G401.6 (cell line): Measurements from ENCODE around the gene NT5DC1.
"Not testable (repeated sequence)": the region's sequence is repeated elsewhere in the genome, so short reads cannot be mapped to it uniquely, and the experiment has no call there.

Experiments used
- FAIRE-seq: peaks from 2 replicates; lab custom pipeline; 2012; peaks lifted over from hg19 to GRCh38; lab: Jason Lieb, UNC

The NT5DC1 gene

DNA sequence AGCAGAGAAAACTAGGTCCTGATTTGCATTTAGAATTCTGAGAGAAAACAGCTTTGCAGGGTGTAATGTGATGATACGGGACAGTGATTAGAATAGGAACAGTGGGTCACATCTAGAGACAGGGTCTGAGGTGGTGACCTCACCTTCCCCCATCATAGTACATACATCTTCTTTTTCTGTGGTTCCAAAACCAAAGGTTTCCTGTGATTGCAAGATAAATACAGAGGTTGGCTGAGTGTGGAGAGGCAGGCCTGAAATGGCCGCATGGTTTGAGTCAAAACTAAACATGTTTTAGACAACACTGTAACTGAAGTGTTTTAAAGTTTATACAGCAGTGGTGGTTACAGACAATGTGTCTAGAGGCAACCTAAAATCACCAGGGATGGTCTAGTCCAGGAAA, 10.4 kb upstream of the NT5DC1 start:
- FAIRE-seq: no peak

DNA sequence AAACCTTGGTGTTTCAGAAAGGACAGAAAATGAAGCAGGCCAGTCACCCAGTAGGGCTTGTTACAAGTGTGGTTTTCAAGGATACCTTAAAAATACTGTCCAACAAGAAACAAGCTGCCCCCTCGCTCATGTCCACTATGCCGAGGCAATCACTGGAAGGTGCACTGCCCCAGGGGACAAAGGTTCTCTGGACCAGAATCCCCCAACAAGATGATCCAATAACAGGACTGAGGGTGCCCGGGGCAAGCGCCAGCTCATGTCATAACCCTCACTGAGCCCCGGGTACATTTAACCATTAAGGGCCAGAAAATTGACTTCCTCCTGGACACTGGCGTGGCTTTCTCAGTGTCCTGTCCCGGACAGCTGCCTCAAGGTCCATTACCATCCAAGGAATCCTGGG, 6.6 kb upstream of the NT5DC1 start:
- FAIRE-seq: no peak

DNA sequence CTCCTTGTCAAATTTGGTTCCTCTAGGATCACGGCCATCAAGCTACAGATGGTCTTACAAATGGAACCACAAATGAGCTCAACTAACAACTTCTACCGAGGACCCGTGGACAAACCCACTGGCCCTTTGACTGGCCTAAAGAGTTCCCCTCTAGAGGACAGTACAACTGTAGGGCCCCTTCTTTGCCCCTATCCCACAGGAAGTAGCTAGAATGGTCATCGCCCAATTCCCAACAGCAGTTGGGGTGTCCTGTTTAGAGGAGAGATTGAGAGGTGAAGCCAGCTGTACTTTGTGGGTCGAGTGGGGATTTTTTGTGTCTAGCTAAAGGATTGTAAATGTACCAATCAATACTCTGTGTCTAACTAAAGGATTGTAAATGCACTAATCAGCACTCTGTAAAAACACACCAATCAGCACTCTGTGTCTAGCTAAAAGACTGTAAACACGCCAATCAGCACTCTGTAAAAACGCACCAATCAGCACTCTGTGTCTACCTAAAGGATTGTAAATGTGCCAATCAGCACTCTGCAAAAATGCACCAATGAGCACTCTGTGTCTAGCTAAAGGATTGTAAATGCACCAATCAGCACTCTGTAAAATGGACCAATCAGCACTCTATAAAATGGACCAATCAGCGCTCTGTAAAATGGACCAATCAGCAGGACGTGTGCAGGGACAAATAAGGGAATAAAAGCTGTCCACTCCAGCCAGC, 4.4 kb upstream of the NT5DC1 start:
- FAIRE-seq: not testable (repeated sequence)

DNA sequence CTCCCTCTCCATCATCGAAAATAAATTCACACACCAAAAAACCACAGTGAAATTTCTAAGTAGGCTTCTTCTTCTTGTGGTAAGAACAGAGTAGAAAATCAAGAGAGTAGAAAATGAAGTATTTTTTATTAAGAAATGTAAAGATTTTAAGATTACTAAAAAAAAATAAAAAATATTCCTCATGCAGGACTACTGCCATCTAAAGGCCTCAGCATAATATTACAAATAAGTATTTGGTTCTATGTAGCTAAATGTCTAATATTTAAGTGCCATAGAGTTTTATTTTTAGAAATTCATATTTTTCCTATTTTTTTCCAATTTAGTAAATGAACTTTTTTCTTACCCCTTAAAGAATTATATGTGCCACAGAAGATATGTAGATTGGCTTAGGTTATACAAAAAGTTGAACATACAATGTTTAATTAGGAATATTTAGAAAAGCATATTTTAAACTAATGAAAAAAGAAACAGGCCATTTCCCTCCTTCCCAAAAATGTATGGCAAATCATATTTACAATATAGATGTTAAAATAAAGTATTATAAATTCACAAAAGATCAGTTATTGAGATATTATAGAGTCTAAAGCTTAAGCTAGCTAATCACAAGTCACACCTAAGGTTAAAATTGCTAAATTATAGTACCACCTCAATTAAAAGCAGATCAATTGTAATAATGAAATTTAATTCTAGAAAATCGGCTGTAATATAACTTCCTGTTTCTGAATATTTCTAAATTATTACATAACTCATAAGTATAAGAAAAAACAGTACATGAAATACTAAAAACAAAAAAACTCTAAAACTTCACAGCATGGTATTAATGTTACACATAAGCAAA, 3.5 kb upstream of the NT5DC1 start:
- peak; percentile 77 for FAIRE-seq

DNA sequence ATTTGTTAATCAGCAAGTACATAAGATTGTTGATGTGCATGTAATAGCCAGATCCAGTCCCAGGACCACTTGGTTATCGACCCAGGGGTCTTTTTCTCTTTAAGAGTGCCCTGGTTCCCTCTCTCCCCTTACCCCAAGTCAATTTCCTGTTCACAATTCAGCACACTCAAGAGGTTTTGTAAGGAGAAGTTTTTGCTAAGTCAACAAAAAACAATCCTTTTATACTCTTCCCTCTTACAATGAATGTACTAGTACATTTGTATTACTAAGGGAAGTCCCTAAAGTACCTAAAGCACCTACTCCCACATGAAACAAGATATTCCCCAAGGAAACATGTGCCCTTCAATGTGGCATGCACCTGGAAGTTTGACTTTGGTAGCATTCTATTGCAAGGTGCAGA, 1.6 kb upstream of the NT5DC1 start:
- no peak for FAIRE-seq

DNA sequence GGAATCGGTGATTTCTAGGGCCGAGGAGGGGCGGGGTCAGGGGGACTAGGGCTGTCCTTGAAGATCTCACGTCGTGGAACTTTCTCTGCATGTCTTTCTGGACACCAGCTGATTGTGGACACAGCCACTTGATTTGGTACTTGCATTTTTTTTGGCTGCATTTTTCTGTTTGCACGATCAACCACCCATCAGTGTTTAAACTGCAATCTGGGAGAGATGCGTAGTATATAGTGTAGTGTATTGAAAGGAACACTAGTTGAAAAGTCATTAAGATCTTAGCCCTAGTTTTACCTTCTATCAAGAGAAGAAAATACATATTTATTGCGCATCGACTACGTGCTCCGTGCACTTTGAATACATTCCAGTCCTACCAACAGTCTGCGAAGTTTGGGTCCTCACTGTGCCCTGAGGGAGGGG, 657 bp downstream of the NT5DC1 start:
- FAIRE-seq: peak; percentile 8

DNA sequence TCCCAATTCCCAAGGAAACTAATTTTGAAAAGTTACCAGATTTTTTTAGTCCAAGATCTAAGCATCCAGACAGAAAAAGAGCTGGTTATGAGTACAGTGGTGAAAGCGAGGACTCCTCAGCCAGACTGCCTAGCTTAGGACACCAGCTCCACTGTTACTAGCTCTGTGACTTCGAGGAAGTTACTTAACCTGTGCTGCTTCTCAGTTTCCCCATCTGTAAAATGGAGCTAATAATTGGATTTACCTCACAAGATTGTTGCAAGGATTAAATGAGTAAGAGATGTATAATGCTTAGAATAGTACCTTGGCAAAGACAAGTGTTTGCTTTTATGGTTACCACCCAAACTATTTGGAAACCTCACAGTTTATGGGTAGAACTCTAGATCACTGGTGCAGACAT, 1.1 kb downstream of the NT5DC1 start:
- no peak for FAIRE-seq

DNA sequence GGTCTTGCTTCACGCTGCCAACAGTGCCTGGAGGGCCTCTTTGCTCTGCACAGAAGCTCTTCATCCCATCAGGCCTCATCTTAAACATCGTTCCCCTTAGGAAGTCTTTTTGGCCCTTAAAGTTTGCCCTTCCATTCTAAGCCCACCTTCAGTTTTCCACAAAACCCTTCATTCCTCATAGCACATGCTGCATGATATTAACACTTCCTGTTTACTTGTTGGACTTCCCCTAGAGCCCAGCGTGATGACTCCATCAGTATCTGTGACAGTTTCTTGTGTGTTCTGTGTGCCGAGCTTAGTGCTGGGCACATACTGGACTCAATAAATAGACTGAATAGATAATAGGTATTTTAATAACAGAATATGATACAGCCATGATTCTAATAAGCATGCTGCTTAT, 2.2 kb downstream of the NT5DC1 start:
- no peak for FAIRE-seq

DNA sequence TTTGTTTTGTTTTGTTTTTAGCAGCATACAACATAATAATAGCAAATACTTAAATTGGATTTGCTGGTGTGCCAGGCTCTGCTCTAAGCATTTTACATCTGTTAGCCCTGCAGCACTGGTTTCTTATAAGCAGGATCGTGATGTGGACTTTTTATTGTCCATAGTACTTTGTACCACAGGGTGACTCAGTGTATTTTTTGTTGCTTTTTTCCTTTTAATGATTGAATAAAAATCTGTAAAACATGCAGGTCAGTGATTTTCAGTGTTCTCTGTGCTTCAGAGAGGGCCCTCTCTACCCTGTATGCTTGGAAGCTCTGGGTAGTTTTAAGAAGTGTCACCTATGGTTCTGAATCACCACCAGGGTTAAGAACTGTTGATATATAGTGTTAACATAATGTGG, 4.0 kb downstream of the NT5DC1 start:
- no peak for FAIRE-seq

DNA sequence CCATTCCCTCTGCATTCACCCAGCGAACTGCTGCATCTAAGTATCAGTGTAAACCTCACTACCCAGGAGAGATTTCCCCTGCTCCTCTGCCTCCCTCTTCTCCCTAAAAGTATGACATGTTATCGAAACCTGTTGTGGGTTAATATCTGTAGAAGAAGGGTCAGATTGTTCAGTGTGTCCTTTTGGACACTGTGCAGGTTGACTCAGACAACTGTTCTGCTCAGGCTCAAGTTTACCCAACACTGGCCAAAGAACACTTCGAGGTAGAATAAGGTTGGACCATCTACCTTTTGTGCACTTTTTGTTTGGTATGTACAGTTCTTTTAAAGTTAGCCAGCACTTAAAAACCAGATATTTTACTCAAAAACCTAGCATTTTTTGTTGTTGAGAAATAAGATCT, 4.6 kb downstream of the NT5DC1 start:
- no peak for FAIRE-seq

DNA sequence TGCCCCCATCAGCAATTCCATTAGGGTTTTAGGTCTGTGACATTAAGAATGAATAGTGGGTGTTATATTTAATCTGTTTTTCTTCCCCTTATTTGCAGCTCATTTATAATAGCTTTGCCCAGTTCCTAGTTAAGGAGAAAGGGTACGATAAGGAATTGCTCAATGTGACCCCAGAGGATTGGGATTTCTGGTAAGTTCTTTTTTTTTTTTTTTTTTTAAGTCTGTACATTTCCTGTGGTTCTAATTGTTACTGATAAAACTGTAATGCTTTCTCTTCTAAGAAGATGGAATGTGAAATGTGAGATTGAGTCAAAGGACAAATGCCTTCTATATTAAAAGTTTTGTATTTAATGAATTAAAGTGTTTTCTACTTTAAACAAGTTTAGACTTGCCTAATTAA, 5.5 kb downstream of the NT5DC1 start:
- FAIRE-seq: no peak

DNA sequence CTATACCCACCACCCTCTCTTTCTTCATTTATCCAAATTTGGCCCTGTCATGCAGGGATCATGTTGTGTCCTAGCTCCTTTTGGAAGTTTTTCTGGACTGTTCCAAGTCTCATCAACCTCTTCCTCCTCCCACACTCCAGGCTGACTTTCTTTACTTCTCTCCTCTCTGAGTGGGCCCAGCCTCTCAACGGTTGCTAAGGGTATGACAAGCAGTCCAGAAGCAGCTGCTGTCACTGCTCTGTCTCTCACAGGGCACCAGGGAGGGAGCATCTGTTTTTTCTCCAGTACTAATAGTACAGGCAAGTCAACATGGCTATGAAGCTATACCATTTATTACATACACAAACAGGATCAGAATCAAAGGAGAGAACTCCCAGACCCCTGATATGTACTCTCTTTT, 8.2 kb downstream of the NT5DC1 start:
- FAIRE-seq: no peak

DNA sequence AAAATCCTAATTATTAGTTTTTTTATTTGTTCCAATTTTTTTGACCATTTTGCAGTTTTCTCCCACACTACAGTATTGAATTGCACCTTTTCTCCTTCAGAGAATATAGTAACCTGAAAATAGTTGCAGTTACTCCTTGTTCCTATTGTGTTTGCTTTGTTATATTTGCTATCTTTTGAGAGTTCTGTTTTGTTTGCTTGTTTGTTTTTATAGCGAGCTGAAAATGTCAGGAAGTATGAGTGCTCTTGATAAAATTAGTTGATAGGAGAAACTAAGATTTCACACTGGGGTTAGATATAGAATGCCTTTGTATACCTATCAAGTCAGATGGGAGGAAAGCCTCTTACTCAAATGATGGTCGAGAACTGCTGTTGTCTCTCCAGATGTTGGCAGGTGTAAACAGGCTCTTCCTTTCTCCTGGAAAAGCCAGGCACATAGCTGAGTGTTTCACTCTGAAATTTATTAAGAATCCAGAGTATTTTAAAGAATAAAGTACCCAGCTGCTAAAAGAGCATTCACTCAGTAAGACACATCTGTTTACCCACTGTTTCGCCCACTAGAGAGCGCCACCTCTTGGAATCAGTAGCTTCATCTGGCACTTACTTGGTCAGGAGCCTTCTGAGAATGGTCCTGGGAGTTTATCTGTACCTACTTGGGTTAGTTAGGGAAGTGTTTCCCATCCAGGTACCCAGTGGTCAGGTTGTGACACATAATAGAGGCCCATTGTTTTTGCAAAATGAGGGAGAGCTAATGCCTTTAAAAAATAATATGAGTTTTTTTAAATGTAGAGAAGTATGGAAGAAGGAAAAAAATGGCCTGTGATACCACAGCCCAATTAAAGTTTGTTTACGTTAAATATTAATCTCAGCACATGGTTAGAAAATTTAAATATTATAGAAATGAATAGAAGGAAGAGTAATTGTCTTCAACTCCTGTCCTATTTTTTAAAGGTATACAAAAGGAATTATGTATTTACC, 11.2 kb downstream of the NT5DC1 start:
- no peak for FAIRE-seq

DNA sequence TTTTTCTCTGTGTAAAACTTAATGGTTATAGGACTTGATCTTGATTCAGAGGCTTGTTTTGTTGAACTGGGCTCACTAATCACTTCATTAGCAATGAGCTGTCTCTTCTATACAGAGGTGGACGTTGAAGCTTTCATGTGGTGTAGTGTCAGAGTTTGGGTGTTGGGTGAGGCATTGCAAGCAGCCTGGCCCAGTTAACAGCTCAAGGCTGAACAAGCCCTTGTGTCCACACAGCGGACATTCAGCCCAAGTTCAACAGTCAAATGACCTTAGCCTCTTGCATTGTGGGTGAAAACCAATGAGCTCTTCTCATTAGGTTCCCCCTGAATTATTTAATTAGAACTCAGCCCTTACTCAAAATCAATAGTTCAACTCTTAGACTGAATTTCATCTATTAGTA, 12.7 kb downstream of the NT5DC1 start:
- no peak for FAIRE-seq

DNA sequence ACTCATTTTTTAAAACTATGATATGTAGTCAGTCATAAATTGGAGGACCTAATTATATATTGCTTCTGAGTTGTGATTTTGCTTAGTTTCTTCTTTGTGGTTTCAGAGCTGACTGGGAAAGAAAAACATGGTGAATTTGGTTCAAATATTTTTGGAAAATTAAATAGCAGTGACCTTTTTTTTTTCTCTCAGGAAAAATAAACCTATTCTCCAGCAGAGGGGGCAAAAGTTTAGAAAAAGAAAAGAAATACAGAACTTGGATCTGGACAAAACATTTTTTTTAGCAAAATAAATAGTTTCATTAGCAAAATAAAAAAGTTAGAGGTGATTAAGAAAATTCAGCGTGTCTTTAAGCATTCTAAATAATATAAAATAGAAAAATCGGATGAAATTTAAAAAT, 15.1 kb downstream of the NT5DC1 start:
- peak; percentile 93 for FAIRE-seq

DNA sequence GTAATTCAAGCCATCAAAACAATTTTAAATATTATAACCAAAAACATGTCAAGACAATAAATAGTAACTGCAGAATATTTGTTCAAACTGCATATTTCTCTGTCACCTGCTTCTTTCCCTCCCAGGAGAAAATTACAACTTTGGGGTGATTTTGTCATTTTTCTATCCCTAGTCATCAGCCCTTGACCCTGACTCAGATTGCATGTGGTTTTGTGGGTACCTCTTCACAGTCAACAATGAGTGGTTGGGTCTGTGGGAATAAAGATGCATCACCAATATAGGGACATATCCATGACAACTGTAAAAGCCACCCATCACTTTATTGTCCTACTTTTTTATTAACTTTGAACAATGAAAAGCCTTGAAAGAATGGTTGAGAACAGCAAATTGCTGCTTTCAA, 18.0 kb downstream of the NT5DC1 start:
- FAIRE-seq: no peak

DNA sequence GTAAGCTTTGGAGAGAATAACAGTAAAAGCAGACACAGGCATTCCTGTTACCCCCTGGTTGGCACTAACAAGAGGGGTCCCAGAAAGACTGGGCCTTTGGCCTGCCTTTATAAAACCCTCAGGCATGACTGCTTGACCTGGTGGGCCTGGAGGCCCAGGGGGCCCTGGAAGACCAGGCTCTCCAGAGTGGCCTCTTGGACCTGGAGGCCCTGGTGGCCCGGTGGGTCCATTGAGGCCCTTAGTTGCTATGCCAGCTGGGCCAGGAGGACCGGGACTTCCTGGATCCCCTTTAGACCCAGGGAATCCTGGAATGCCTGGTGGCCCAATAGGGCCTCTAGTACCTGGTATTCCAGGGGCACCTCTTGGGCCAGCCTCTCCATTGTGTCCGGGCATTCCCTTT, 19.8 kb downstream of the NT5DC1 start:
- no peak for FAIRE-seq

DNA sequence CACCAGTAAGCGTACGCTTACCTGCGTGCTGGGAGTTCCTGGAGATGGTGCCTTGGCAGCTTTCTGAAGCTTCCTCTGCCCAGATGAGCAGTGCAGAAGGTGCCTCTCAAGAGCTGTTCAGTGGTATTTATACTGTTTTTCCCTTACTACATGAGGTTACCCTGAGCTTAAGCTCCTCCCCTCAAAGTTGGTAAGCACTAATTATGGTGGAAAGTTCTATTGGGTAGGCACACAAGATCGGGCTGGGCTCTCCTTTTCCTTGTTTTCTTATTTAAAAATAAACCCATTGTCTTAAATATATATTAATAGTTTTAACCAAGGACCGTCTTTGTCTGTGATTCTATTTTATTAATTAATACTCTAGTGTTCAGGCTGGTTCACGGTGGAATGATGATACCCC, 25.4 kb downstream of the NT5DC1 start, which contains the start of gene COL10A1:
COL10A1 (minus strand) TSS at position 101 of the 400 bp plus-strand sequence. CDS start 640 bp downstream, outside the sequence.
- no peak for FAIRE-seq

DNA sequence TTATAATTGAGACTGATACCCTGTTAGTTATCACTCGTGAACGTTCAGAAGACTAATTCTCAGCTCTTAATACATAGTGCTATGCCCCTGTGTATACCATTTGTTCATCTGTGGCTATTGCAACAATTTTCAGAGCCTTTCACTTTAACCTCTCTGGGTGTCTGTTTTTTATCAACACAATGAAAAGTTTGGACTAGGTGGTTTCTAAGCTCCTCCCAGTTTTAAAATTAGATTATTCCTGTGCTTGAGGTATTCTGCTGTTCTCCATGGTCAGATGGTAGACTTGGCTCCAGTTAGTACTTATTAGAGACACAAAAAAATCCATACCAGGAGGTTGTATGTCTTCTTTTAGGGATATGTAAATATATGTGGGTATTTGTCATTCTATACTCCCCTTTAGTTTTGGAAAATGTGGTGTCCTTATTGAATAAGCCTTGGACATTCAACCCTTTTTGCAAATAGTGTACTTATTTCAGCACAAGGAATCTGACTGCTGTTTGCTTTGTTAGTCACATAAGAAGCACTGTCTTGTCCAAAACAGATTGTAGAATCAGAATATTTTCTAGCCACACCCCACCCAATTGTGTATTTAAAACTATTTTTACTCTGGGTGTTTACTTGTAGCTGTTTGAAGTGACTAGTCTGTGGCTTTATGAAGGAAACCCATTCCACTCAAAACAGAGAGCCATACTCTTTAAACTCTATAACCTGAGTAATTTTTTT, 27.3 kb downstream of the NT5DC1 start:
- no peak for FAIRE-seq

DNA sequence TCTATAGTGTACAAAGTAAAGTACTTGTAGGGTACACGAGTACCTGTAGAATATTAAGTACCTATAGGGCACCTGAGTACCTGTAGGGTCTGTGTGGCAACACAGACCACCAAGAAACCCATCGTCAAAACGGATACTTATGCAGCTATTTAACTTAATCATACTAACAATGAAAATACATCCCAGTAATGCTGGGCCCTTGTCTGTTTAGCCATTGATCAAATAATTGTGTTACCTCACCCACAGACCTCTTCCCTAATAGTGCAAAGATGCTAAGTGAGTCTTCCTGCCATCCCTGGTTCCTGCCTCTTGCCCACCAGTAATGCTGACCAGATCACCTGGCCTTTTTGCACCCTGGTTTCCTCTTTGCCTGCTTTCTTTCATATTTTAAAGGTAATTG, 32.8 kb downstream of the NT5DC1 start:
- no peak for FAIRE-seq

DNA sequence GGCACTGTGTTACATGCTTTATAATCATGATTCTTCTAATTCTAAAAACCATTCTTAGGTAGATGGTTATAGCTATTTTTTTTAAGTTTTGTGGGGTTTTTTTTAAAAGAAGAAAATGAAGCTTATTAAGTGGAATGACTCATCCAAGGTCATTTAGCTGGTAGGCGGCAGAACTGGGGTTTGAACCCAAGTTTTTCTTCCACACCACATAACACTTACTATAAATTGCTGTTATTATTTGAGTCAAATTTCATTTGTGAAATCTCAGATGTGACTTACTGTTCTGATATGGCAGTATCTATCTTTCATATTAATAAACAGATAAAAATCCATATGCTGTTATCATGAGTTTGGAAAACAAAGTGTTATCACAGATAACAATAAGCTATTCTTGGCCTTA, 35.7 kb downstream of the NT5DC1 start:
- FAIRE-seq: no peak

DNA sequence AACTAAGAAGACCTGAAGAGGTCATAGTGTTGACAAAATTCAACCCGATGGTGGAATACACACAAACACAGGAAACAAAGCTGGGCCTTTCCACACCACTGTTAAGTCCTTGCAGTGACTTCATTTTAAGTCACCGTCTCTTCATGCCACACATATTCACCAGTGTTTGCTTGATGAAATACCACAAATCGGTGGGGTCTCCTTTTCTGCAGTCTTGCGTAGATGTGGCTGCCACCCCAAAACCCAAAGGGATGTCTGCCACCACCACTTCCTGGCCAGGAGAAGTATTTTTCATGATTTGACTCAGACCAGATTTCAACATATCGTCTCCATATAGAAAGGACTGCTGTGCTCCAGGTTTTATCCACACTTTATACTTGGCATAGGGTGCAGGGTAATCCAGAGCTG, 36.3 kb downstream of the NT5DC1 start:
- FAIRE-seq: no peak
